Breast epithelium (tissue), 3 donors: ENCODE results near the gene JMJD1C.

ENCODE experiments used
- POLR2A ChIP-seq: fragments of 450-650 bp; IDR thresholded peaks from one replicate; pipeline ENCODE4 v1.6.1; 2016; ENCODE audit warnings: antibody characterized with exemption, mild to moderate bottlenecking, moderate library complexity
- TF ChIP-seq, protein P1 (sequence below), 3 donors: fragments of 450-650 bp; IDR thresholded peaks; one replicate each; pipeline ENCODE4 v1.5.1; 2016 to 2017; ENCODE audit warnings: antibody characterized with exemption in 3 of 3, mild to moderate bottlenecking in 3 of 3, moderate library complexity in 3 of 3

DNA sequence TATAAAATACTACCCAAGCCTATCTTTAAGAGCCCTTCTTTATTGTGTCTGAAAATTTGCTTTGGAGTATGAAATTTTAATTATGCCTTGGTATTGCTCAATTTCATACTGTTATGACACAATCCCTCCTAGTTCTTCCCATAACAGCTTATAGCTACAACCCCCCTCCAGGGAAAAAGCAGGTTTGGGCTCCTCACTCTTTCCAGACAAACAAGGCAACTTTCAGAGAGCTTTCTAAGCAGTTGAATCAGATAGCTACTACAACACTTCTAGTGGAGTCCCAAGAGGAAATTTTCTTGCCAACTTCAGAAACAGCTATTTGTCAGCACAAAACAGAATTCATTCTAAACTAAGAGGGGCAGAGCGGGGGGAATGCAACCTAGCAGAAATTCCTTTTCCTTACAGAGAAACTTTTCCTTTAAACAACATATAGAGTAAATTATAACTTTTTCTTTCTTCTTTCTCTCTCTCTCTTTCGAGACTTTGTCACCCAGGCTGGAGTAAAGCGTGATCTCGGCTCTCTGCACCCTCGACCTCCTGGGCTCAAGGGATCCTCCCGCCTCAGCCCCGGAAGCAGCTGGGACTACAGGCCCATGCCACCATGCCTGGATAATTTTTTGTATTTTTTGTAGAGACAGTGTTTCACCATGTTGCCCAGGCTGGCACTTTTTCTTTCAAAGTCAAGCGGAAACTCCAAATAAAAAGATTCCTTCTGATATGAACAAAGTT, 26.0 kb upstream of the JMJD1C start:
- TF ChIP-seq, protein P1, sequence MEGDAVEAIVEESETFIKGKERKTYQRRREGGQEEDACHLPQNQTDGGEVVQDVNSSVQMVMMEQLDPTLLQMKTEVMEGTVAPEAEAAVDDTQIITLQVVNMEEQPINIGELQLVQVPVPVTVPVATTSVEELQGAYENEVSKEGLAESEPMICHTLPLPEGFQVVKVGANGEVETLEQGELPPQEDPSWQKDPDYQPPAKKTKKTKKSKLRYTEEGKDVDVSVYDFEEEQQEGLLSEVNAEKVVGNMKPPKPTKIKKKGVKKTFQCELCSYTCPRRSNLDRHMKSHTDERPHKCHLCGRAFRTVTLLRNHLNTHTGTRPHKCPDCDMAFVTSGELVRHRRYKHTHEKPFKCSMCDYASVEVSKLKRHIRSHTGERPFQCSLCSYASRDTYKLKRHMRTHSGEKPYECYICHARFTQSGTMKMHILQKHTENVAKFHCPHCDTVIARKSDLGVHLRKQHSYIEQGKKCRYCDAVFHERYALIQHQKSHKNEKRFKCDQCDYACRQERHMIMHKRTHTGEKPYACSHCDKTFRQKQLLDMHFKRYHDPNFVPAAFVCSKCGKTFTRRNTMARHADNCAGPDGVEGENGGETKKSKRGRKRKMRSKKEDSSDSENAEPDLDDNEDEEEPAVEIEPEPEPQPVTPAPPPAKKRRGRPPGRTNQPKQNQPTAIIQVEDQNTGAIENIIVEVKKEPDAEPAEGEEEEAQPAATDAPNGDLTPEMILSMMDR (IDR thresholded peaks at IDR 0.05), result no peak
- no peak for TF ChIP-seq POLR2A
